Fibroblast of mammary gland (primary cell): ENCODE measurements around the gene USH2A.

Experiments
- DNase-seq: peaks from one replicate; pipeline ENCODE4 v3.0.0-alpha.2; 2010; ENCODE audit warnings: low read depth
- H3K4me3 ChIP-seq: 2 replicates; pipeline ENCODE4 v1.5.1; 2011; ENCODE audit warnings: low read depth, mild to moderate bottlenecking, low read length, moderate library complexity; ENCODE audit not compliant: control insufficient read depth
- TF ChIP-seq, protein P1 (sequence below): conservative IDR thresholded peaks from 2 replicates; pipeline ENCODE4 v1.5.1; 2011; ENCODE audit warnings: low read depth, low read length, inconsistent platforms; ENCODE audit not compliant: control insufficient read depth, insufficient read depth

The USH2A gene

DNA sequence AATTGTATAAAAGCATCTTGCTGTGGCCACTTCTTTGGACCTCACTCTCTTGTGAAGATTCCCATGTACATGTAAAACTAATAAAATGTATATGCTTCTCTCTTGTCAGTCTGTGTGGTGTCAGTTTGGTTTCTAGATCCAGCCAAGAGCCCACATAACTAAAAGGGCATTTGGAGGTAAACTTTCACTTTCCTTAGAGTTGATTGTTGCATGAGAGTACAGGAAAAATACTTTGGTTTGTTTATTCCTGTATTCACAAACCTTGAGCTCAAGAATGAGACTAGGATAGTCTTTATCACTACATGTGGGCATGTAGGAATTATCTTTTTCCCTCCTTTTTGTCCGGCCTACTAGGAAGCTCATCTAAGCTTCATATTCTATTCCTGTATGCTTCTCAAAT lies 805.3 kb downstream of the USH2A start:
- no peak overlapping the region for H3K4me3 ChIP-seq
- TF ChIP-seq, protein P1, sequence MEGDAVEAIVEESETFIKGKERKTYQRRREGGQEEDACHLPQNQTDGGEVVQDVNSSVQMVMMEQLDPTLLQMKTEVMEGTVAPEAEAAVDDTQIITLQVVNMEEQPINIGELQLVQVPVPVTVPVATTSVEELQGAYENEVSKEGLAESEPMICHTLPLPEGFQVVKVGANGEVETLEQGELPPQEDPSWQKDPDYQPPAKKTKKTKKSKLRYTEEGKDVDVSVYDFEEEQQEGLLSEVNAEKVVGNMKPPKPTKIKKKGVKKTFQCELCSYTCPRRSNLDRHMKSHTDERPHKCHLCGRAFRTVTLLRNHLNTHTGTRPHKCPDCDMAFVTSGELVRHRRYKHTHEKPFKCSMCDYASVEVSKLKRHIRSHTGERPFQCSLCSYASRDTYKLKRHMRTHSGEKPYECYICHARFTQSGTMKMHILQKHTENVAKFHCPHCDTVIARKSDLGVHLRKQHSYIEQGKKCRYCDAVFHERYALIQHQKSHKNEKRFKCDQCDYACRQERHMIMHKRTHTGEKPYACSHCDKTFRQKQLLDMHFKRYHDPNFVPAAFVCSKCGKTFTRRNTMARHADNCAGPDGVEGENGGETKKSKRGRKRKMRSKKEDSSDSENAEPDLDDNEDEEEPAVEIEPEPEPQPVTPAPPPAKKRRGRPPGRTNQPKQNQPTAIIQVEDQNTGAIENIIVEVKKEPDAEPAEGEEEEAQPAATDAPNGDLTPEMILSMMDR, result no peak
- DNase-seq, result no peak

DNA sequence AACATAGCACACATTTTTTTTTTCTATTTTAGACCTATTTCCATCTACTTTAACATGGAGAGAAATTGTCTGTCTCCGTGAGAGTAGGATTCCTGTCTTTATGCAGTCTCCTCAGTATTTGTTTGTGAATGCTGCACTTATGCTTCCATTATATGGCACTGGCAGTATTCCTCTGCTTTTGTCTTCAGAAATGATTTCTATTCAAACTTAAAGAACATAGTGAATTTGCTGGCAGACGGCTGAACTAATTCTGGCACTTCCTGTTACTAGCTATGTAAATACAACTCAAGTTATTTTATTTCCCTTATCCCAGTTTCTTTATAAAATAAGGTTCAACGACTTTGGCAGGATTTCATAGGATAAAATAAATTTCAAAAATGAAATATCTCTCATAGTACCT lies 810.9 kb downstream of the USH2A start:
- H3K4me3 ChIP-seq, result no peak overlapping the region
- TF ChIP-seq, protein P1, result no peak
- DNase-seq, result no peak

DNA sequence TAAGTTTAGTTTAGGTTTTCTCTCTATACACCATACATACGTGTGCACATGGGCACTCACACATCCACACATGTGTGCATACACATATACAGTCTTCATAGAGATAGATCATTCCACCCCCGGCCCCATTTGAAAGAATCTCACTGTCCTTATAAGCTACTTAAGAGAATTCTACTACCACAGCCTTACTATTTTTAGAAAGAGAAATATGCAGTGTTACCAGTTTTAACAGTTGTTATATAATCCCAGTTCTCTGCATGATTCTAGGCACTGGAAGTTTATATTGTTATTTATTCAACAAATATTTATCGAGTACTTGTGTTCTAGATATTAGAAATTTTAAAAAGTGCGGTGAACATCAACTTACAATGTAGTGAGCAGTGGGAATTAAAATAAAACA lies 814.6 kb downstream of the USH2A start:
- DNase-seq, result no peak
- TF ChIP-seq, protein P1, result no peak
- H3K4me3 ChIP-seq, result no peak overlapping the region

DNA sequence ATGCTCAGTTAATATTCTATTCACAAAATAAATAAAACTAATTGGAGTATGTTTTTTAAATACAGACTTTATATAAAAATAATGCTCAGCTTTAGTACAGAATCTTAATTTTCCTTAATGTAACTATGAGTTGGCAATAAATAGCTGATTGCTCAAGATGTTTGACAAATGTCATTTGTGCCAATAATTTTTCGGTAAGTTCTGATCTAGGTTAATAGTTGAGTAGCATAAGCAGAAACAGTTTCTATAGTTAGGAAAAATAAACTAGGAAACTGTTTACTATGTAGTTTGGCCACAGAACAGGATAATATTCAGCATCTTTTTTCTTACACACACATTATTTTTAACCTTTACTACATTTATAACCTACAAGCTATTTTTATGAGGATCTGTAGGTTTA lies 815.8 kb downstream of the USH2A start:
- H3K4me3 ChIP-seq, result no peak overlapping the region
- TF ChIP-seq, protein P1, result no peak
- DNase-seq, result no peak

DNA sequence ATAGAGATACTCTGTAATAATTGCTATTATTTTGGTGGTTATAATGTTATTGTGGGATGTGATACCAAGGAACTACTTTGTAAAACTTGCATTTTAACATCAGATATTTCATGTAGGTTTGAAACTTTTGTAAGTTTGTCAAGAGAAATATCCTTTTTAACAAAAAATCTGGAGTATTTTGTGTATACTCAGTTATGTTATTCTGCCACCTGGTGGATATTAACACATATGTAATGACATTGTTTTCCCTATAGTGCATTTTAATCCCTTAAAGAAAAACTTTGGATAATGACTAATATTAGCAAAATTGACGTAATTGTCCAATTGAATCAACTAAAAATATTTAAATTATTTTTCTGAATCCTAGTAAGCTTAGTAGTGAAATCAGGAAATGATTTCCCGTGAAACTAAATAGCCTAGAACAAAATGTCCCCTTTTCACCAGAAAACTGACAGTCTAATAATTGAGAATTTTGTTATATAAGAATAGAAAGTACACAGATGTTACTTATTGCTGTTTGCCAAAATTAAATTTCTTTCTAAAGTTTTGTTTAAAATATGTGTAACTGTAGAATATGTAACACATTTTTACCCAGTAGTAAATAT lies 816.6 kb downstream of the USH2A start:
- TF ChIP-seq, protein P1, result peak; percentile 39
- peak; percentile 47 for DNase-seq
- H3K4me3 ChIP-seq, result no peak overlapping the region

DNA sequence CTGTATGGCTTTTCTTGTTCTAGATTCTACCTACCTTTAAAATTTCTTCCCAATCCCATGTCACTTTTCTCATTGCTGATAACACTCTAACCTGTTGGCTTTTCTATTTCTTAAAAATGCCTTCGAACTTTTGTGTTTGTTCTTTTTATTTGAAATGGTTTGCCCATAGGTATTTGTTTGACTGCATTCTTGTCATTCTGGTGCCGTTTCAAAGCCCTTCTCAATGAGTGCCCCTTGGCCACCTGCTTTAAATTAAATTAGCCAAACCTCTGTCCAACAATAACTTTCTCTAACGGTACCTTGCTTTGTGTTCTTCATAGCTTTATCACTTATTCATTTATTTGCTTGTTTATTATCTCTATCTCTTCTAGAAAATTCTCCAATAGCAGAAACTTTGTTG lies 817.2 kb downstream of the USH2A start:
- TF ChIP-seq, protein P1, result no peak
- H3K4me3 ChIP-seq, result no peak overlapping the region
- no peak for DNase-seq
